PC-9 (cell line): ENCODE results near the gene GBA3. TPM values are rescaled to one million over a fixed set of nuclear protein-coding genes. Genes with fewer than 3 reads are reported as not detected.

Experiments
- BruUV-seq: library from RNA; stranded (reverse); fragments of 400-500 nt; replicated peaks from 2 replicates; lab custom pipeline; 2021; lab: Mats Ljungman, UMichigan
- CTCF ChIA-PET: fragments of 300-600 bp; sonication (Branson Sonifier 250); formaldehyde crosslinking; loops from one replicate; lab custom pipeline; 2022; ENCODE audit warnings: antibody characterized with exemption; lab: Charles Lee
- POLR2A ChIA-PET: fragments of 300-600 bp; sonication (Branson Sonifier 250); formaldehyde crosslinking; loops from one replicate; lab custom pipeline; 2022; ENCODE audit warnings: antibody characterized with exemption; ENCODE audit not compliant: unreplicated experiment; lab: Charles Lee
- DNase-seq, 2 experiments: peaks; one replicate each; pipeline versions ENCODE4 v3.0.0 to v3.0.0-alpha.2; 2015 to 2022; ENCODE audit warnings: mixed read lengths in 1 of 2
- H2AFZ ChIP-seq: fragments of 200-600 bp; sonication (generic); 2 replicates; pipeline ENCODE4 v1.8.1; 2017; ENCODE audit warnings: antibody characterized with exemption
- H3F3A ChIP-seq: fragments of 200-600 bp; sonication (generic); 2 replicates; pipeline ENCODE4 v1.8.1; 2017; ENCODE audit warnings: antibody characterized with exemption, mild to moderate bottlenecking, low read depth; ENCODE audit not compliant: insufficient read depth
- H3K27ac ChIP-seq: fragments of 200-600 bp; sonication (generic); 2 replicates; pipeline ENCODE4 v1.6.1; 2016; ENCODE audit warnings: mixed run types
- H3K27me3 ChIP-seq: fragments of 200-600 bp; sonication (generic); 2 replicates; pipeline ENCODE4 v1.6.1; 2016; ENCODE audit warnings: low read depth, mixed run types; ENCODE audit not compliant: insufficient read depth
- H3K36me3 ChIP-seq: fragments of 200-600 bp; sonication (generic); 2 replicates; pipeline ENCODE4 v1.6.1; 2016; ENCODE audit warnings: low read depth, mixed run types
- H3K4me1 ChIP-seq: fragments of 200-600 bp; sonication (generic); replicated peaks from 2 replicates; pipeline ENCODE4 v1.6.1; 2016; ENCODE audit warnings: mixed run types; ENCODE audit not compliant: insufficient read depth
- H3K4me2 ChIP-seq: fragments of 200-600 bp; sonication (generic); 2 replicates; pipeline ENCODE4 v1.6.1; 2017; ENCODE audit warnings: mixed run types
- H3K4me3 ChIP-seq: fragments of 200-600 bp; sonication (generic); 2 replicates; pipeline ENCODE4 v1.6.1; 2016; ENCODE audit warnings: mixed run types
- H3K79me2 ChIP-seq: fragments of 200-600 bp; sonication (generic); 2 replicates; pipeline ENCODE4 v1.6.1; 2017; ENCODE audit warnings: low read depth, mixed run types
- H3K9me2 ChIP-seq: fragments of 200-600 bp; sonication (generic); 2 replicates; pipeline ENCODE4 v1.8.1; 2017; ENCODE audit warnings: mild to moderate bottlenecking; ENCODE audit not compliant: insufficient read depth
- H3K9me3 ChIP-seq: fragments of 200-600 bp; sonication (generic); 2 replicates; pipeline ENCODE4 v1.8.1; 2016; ENCODE audit warnings: low read depth; ENCODE audit not compliant: insufficient read depth
- H4K20me1 ChIP-seq: fragments of 200-600 bp; sonication (generic); 2 replicates; pipeline ENCODE4 v1.8.1; 2017; ENCODE audit not compliant: insufficient read depth
- CTCF ChIP-seq: fragments of 200-600 bp; sonication (generic); conservative IDR thresholded peaks from 2 replicates; pipeline ENCODE4 v1.6.1; 2017; ENCODE audit warnings: mixed run types, antibody characterized with exemption, mild to moderate bottlenecking, moderate library complexity
- EZH2 ChIP-seq: fragments of 200-600 bp; sonication (generic); IDR thresholded peaks from 2 replicates; pipeline ENCODE4 v1.8.0; 2017; ENCODE audit warnings: antibody characterized with exemption, low read depth
- intact Hi-C: fragments of 100-400 bp; cut with micrococcal nuclease; formaldehyde crosslinking; loops from one replicate; pipeline ENCODE4 v1.10.0; 2022; ENCODE audit not compliant: unreplicated experiment
- total RNA-seq: library from RNA; stranded (reverse); gene quantifications from 2 replicates; pipeline ENCODE4 v1.2.3, GENCODE V29; 2021

Gene GBA3
- total RNA-seq, 1 experiment from 2014 or later, result not detected

GRCh38 chr4:22689428-22689827 lies 3.3 kb upstream of the GBA3 start:
- H3K4me1 ChIP-seq, result no peaks in the 10 kb centered on the region
- CTCF ChIA-PET, result no interaction called here
- no peaks in the 10 kb centered on the region for H3K79me2 ChIP-seq
- H3K27me3 ChIP-seq, result 0 out of 2 replicates have a peak, but pooled peaks cover under 1% of the 10 kb centered on the region
- H2AFZ ChIP-seq, result no peak overlapping the region
- no peaks in the 10 kb centered on the region for H4K20me1 ChIP-seq
- no peak overlapping the region for H3K27ac ChIP-seq
- no TSS peak for BruUV-seq
- POLR2A ChIA-PET, result no interaction called here
- intact Hi-C loops, result no loop called here
- no peak overlapping the region for H3K4me2 ChIP-seq
- H3K9me2 ChIP-seq, result no peaks in the 10 kb centered on the region
- H3K4me3 ChIP-seq, result no peak overlapping the region
- TF ChIP-seq EZH2 (no peak), CTCF (no peak)
- no peak for DNase-seq
- H3K36me3 ChIP-seq, result no peaks in the 10 kb centered on the region
- no peaks in the 10 kb centered on the region for H3F3A ChIP-seq
- H3K9me3 ChIP-seq, result no peaks in the 10 kb centered on the region

GRCh38 chr4:22695029-22695428 lies 2.3 kb downstream of the GBA3 start:
- Histone ChIP-seq H3K36me3 (no peaks in the 10 kb centered on the region), H3K27me3 (0 out of 2 replicates have a peak, but pooled peaks cover 9% of the 10 kb centered on the region), H4K20me1 (no peaks in the 10 kb centered on the region), H2AFZ (no peak overlapping the region), H3K27ac (no peak overlapping the region), H3K4me3 (no peak overlapping the region), H3K4me1 (no peaks in the 10 kb centered on the region), H3K9me2 (no peaks in the 10 kb centered on the region), H3K4me2 (no peak overlapping the region), H3K9me3 (no peaks in the 10 kb centered on the region), H3K79me2 (no peaks in the 10 kb centered on the region), H3F3A (no peaks in the 10 kb centered on the region)
- intact Hi-C loops, result loop anchor here (10.0 kb wide), 1 partner anchor 1720 kb away; no protein-coding TSS in a partner anchor
- BruUV-seq, result no TSS peak
- POLR2A ChIA-PET, result no interaction called here
- CTCF ChIA-PET, result no interaction called here
- DNase-seq, result no peak
- TF ChIP-seq CTCF (no peak), EZH2 (no peak)

GRCh38 chr4:22695917-22696316 lies 3.2 kb downstream of the GBA3 start:
- no peaks in the 10 kb centered on the region for H3K9me2 ChIP-seq
- BruUV-seq, result no TSS peak
- no peak overlapping the region for H3K4me2 ChIP-seq
- H3K4me1 ChIP-seq, result no peaks in the 10 kb centered on the region
- H3K4me3 ChIP-seq, result no peak overlapping the region
- POLR2A ChIA-PET, result no interaction called here
- CTCF ChIA-PET, result no interaction called here
- intact Hi-C loops, result loop anchor here (10.0 kb wide), 1 partner anchor 1719 kb away; no protein-coding TSS in a partner anchor
- no peaks in the 10 kb centered on the region for H3F3A ChIP-seq
- no peaks in the 10 kb centered on the region for H3K9me3 ChIP-seq
- H3K79me2 ChIP-seq, result no peaks in the 10 kb centered on the region
- H3K27ac ChIP-seq, result no peak overlapping the region
- H3K27me3 ChIP-seq, result 0 out of 2 replicates have a peak, but pooled peaks cover 9% of the 10 kb centered on the region
- no peak overlapping the region for H2AFZ ChIP-seq
- no peaks in the 10 kb centered on the region for H4K20me1 ChIP-seq
- DNase-seq, result no peak
- TF ChIP-seq EZH2, result no peak
- no peak for TF ChIP-seq CTCF
- no peaks in the 10 kb centered on the region for H3K36me3 ChIP-seq
